ENCODE measurements around the gene BUB3.

The BUB3 gene

DNA sequence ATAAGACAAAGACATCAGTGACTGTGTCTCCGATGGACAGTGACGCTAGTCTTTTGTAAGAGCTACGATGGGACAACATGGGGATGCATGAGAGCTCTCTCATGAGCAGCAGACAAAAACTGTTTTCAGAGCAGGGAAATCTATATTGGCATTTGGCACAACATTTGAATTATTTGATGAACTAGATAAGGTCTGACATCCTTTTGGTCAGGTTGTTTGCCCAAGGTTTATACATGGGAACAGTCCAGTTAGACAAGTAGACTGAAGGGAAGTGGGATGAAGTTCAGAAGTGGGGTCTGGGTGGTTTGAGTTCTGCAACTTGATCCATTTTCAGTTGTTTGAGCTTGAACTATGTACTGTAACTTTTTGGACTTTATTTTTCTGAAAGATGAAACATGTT is 50.8 kb downstream of the BUB3 start:
- DNase-seq = no peak

DNA sequence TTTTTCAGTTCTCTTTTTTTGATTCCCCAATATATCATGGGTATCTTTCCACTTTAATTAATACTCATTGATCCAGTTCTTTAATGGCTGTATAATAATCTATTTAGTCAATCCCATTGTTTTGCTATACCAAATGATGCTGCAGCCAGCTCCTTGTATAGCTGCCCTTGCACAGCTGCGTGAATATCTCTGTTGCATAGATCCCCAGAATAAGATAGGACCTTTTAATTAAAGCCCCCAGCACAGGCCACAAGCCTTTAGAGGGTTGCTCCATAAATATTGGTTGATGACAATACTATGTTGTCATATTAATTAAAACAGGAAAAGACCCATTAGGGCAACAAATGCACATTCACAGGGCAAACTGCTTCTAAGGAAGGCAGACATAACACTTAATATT is 57.9 kb downstream of the BUB3 start:
- no peak for DNase-seq

DNA sequence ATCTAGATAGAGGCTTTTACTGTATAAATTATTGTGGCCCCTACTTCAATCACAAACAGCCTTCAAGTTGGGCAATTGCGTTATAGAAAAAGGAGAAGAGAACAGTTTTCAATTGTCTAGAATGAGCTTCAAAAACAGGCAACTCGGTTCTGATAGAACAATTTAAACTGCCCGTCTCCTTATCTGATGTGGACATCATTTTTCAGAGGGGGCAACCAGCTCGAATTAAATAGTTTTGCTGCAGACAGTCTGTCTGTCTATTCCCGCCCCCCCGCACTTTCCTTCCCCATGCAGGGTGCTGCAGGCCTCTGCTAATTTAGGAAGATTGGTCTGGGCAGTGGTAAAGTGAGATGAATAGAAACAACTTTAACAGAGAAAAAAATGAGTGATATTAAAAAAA is 58.4 kb downstream of the BUB3 start:
- no peak for DNase-seq

DNA sequence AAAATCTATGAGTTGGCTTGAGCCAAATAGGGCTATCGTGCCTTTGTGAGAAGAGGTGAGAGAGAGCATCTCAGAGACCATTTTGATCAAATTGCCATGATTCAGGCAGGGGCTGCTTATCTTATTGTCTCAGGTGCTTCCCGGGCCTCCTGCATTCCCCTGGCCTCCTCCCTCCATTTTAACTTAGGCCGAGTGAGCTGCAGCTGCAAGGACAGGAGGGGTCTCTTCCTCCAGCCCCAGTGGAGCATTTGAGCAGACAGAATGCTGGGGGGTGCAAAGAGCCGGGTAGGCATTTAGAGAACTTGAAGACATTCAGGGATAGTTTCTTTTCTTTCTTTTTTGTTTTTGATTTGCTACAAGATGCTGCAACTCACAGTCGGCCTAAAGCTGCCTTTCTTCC is 59.0 kb downstream of the BUB3 start:
- no peak for DNase-seq

All from NCI-H2171 (cell line).